ENCODE measurements around the gene CDH4. TPM values are rescaled to one million over a fixed set of nuclear protein-coding genes. Genes with fewer than 3 reads are reported as not detected.

Gene CDH4
- total RNA-seq, 1 donor from 2014 or later: not detected

DNA sequence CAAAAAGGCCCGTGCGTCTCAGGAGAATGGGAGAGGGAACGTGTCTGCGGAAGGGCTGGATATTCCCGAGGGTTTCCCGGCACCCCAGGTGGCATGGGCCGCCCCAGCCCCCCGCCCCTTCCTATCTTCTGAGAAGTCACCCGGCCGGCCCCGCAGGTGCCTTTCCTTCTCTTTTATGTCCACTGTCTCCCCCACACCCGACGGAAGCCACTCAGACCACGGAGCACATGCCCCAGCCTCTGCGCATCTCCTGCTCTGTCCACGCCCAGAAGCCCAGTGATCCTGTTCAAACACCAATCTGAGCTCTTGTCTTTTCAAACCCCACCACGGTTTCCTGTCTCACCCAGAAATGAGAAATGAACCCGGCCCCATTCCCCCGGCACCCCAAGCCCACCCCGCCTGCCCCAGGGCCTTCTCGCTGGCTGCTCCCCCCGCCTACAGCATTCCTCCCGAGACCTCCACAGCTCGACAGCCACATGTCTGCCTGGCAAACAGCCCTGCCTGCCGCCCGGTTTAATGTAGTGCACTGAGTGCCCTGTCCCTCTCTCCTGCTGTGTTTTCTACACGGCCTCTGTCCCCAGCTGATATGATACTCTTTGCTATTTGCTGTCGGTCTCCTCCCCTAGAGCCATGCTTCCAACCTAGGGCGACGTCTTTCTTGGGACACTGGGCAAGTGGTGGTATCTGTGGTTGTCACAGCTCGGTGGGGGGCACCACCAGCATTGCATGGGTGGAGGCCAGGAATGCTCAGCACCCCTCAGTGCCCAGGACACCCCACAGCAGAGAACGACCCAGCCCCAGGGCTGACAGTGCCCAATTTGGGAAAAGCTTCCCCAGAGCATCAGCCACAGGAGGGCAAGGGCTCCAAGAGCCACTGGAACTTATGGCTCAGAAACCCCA, 630.9 kb downstream of the CDH4 start:
- intact Hi-C loops (cut with DNase I): no loop called here

DNA sequence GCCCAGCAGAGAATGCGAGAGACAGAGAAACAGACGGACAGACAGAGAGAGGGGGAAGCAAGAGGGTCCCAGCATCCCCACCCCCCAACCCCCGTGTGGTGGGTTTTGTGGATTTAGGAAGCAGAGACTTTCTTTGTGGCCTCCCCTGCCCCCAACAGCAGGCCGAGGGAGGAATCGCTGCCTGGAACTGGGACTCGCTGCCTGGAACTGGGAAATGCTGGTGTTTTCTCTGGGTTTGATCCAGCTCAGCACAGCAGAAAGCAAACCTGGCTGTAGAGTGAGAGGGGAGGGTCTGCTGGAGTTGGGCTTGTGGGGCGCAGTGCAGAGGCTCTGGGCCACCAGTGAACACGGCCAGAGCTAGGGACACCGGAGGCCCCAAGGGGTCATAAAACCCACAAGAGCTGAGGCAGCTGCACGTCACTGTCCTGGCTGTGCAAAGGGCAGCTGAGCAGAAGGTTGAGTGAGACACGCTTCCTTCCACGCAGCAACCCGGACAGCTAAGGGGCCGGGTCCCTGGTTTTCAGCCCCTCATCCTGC, 631.9 kb downstream of the CDH4 start:
- intact Hi-C loops (cut with DNase I): no loop called here
- DNase-seq (ENCODE audit: low spot score): no peak

More for the DNA sequence above, 630.9 kb downstream of the CDH4 start:
- no peak for DNase-seq (ENCODE audit: low spot score)

DNA sequence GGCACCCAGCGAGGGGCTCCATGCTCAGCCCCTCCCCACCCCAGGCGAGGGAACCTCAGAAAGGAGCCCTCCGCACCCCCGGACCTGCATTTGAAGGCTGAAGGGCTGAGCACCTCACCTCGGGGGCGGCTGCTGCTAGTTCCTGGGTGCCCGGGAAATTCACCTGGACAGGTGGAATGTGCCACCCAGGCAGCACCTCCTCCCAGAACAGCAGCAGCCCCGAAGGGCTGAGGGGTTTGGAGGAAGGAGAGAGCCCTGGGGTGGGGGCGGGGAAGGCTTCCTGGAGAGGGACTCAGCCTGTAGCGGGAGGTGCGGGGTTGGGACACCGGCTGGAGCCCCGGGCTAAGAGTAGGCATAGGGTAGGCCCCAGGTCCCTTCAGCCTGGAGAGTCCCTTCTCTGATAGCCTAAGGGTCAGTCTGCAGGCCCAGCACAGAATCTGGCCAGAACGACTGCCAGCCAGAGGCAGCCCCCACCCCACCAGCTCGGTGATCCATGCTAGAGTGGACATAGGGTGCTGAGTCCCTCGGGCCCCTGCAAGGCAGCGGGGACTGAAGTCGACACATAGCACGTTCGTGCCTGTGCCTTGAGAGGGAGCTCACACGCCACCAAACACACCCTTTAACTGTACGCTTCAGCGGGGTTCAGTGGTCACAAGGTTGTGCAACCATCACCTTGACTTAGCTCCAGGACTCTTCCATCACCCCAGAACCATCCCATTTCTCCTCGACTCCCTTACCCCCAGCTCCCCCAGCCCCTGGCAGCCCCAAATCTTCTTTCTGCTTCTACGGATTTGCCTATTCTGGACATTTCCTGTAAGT, 632.7 kb downstream of the CDH4 start:
- intact Hi-C loops (cut with DNase I): loop anchor here (5.0 kb wide), 1 partner anchor 1672 kb away; no protein-coding TSS in a partner anchor
- no peak for DNase-seq (ENCODE audit: low spot score)

DNA sequence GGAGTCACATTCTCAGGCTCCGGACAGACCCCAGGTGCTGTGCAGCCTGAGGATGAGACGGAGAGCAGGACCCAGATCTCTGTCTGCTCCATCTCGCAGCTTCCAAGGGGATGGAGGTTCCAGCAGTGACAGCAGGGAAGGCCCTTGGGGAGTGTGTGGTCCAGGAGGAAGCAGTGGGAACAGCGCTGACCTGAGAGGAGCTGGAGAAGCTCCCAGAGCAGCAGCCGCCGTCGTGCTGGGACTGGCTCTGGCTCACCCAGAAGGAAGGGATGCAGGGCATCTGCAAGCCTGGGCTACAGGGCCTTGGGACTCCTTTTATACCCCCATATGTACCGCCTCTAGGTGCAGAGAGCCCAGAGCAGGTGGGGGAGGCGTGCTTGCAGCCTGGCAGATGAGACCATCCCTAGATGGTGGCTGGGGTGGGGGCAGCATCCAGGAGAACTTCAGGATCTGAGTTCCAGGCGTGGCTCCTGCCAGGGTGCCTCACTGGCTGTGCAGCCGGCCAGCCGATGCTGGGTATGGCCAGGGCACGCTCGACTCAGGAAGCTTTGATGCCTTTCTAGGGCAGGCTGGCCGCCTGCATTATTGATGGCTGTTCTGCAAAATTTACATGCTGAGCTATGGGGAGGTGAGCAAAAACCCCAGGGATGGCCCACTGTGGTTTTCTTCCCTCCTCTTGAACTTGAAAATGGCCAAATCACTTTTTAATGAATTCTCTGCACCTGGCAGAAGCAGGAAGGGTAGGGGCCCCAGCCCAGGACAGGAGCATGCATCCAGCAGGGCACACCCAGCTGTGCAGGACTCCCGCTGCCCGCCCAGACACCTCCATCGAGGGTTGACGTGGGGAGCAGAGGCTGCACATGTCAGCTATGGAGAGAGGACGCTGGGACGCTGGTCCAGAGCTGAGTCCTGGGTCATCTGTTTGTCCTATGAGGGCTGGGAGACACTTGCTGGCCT, 634.0 kb downstream of the CDH4 start:
- intact Hi-C loops (cut with DNase I): loop anchor here (5.0 kb wide), 1 partner anchor 1674 kb away; no protein-coding TSS in a partner anchor
- no peak for DNase-seq (ENCODE audit: low spot score)

DNA sequence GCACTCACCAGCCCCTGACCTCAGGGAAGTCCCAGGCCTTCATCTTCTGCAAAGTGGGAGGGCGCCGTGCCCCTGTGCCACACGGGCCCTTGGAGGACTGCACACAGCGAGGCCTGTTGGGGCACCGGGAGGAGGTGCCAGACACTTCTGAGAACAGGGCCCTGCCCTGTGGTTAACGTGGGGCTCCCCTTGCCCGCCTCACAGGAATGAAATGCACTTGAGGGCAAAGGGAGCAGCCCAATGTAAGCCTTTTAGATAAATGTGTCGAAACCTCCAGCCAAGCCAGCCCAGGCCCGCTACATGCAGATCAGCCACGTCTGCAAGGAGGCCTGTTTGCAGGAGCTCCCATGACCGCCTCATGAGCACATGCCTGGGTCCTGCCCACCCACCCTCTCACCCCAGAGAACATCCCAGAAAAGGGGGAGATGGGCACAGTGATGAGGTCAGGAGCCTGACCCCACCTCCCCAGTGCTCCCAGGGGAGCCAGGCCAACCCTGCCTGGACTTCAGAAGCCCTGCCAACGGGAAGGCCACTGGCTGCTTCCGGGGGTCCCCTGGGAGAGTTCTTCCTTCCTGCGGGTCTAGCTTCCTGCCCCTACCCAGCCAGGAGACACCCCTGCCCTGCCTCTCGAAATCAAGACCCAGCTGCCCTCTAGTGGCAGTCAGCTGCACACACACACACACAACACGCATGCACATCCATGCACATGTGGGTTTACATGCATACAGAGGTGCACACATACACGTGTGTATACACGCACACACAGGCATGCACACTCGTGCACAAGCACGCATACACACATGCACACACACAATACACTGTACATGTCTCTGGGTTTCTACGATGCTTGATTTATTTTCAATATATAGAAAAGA, 634.9 kb downstream of the CDH4 start:
- no peak for DNase-seq (ENCODE audit: low spot score)
- intact Hi-C loops (cut with DNase I): loop anchor here (5.0 kb wide), 1 partner anchor 1675 kb away; no protein-coding TSS in a partner anchor

DNA sequence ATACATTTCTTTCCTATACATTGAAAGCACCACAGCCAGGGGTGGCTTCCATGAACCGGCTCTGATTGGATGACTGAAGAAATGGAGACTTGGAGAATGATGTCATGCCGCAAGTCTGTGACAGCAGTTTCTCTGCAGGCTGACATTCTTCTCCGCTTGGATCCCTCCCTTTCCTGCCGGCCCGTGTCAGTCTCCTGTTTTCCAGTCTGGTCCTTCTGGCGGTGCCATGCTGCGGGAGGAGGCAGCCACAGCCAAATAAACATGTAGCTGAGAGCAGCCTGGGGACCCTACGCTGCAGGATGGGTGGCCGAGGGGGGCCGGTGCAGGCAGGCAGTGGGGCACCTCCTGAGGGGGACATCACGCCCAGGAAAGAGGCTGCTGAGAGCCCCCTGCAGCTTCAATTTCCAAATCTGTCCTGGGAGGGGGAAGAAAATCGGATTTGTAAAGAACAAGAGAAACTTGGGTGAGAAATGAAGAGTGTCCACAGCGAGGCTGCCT, 635.6 kb downstream of the CDH4 start:
- intact Hi-C loops (cut with DNase I): loop anchor here (5.0 kb wide), 1 partner anchor 1675 kb away; no protein-coding TSS in a partner anchor
- no peak for DNase-seq (ENCODE audit: low spot score)

DNA sequence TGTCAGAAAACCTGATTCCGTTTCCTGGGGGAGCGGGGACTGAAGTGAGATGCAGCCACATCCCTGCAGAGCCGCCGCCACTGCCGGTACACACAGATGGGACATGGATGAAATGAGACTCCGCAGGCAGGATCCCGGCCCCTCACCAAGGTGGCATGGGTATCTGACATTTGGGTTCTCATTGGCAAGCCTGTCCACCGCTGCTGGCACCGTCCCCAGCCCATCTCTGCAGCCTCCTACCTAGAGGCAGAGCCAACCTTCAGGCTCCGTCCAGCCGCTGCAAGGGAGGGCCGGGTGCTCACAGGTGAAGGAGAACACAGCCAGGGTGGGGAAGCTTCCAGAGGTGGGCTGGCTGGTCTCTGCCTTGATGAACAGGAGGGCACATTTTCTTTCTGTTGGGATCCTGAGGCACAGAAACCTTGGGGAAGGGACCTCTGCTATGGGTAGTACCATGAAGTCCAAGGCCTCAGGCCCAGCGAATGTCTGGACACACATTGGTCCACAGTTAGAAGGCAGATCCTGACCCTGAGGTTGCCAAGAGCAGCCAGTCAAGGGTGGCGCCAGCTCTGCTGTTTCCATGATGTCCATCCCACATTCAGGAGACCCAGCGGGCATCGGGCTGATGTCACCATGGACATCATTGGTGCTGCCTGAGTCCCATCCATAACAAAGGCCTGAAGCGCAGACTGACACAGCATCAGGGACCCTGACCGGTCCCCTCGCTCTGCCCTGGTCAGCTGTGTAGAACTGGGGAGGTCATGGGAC, 636.2 kb downstream of the CDH4 start:
- no peak for DNase-seq (ENCODE audit: low spot score)
- intact Hi-C loops (cut with DNase I): loop anchor here (5.0 kb wide), 1 partner anchor 1676 kb away; no protein-coding TSS in a partner anchor

DNA sequence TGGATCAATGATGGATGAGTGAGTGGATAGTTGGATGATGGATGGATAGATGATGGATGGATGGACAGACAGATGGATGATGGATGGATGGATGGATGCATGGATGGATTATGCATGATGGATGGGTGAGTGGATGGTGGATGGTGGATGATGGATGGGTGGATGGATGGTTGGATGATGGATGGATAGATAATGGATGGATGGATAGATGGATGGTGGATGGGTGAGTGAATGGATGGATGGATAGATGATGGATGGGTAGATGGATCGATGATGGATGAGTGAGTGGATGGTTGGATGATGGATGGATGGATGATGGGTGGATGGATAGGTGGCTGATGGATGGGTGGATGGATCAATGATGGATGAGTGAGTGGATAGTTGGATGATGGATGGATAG, 637.6 kb downstream of the CDH4 start:
- no peak for DNase-seq (ENCODE audit: low spot score)
- intact Hi-C loops (cut with DNase I): loop anchor here (5.0 kb wide), 1 partner anchor 1677 kb away; no protein-coding TSS in a partner anchor

DNA sequence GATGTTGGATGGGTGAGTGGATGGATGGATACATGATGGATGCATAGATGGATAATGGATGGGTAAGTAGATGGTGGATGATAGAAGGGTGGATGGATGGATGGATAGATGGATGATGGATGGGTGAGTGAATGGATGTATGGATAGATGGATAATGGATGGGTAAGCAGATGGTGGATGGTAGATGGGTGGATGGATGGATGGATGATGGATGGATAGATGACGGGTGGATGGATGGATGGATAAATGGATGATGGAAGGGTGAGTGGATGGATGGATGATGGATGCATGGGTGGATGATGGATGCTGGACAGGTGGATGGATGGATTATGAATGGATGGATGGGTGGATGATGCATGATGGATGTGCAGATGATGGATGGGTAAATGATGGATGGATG, 638.1 kb downstream of the CDH4 start:
- DNase-seq (ENCODE audit: low spot score): no peak
- intact Hi-C loops (cut with DNase I): no loop called here

DNA sequence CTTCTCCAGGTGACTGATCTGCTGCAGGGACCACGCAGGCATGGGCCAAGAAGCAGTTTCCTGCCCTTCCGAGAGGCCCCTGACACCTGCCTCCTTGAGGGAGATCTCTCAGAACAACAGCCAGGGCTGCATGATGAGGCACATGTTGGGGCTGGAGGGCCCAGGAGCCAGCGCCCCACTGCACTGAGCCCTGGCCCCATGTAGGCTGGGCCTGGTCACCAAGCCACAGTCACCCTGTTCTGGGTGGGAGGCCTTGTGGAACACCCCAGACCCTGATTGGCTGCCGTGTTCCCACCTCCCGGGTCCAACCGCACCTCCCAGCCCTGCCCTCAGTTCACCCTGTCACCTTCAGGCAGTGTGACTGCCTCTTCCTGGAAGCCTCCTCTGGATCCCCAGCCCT, 639.4 kb downstream of the CDH4 start:
- DNase-seq (ENCODE audit: low spot score): no peak
- intact Hi-C loops (cut with DNase I): no loop called here

DNA sequence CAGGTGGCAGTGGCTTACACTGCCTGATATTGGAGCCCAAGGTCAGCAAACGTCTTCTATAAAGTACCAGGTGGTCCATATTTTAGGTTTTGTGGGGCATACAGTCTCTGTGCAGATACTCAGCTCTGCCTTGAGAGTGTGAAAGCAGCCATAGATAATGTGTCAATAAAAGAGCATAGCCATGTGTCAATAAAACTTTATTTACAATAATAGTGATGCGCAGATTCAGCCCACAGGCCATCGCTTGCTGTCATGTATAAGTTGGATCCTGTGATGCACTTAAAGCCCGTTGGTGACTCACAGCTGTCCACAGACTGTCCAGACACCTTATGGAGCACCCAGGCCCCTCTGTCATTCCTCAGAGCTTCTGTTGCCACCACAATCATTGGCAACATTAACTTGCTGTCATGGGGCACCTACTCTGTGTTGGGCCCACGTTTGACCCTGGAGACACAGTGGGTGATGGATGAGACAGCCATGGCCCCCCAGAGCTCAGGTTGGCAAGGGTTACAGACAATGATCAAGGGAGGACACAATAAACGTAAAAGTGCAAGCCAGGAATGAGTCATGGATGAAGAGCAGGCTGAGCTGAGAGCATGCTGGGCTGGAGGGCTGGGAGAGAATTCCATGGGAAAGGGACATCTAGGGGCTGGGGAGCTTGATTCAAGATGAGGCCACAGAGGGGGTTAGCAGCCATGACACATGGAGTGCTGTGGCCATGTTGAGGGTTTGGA, 640.0 kb downstream of the CDH4 start:
- intact Hi-C loops (cut with DNase I): no loop called here
- no peak for DNase-seq (ENCODE audit: low spot score)

DNA sequence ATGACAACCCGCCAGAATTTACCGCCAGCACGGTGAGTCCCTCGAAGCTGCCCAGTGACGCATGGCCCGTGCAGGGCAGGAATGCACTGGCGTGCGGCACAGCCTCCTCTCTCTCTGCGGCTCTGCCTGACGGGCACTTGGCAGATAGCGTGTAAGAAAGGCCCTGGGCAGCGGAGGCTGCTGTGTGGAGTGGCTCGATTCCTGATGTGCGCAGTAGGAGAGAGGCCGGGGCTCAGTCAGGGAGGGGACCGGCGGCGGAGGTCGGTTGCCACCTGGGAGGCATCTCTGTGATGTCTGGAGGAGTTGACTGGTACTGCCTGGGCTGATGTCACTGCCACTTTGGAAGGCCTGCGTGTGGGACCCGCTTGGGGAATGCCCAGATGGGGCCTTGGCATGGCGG, 643.0 kb downstream of the CDH4 start:
- intact Hi-C loops (cut with DNase I): no loop called here
- DNase-seq (ENCODE audit: low spot score): no peak

DNA sequence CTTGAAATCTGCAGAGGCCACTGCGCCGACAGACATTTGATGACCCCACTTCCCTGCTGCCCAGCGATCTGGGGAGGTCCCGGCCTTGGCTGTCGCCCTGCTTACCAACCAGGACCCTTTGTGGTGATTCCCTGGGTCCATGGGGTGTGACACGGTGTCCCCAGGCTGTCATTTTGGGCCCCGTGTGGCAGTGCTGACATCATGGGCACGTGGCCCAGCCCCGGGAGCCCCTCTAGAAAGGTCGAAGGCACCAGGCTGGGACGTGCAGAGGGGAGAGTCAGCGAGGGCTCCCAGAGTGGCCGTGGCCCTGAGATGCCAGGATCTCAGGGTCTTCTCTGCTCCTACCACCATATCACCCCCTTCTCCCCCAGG, 643.6 kb downstream of the CDH4 start:
- intact Hi-C loops (cut with DNase I): no loop called here
- no peak for DNase-seq (ENCODE audit: low spot score)

DNA sequence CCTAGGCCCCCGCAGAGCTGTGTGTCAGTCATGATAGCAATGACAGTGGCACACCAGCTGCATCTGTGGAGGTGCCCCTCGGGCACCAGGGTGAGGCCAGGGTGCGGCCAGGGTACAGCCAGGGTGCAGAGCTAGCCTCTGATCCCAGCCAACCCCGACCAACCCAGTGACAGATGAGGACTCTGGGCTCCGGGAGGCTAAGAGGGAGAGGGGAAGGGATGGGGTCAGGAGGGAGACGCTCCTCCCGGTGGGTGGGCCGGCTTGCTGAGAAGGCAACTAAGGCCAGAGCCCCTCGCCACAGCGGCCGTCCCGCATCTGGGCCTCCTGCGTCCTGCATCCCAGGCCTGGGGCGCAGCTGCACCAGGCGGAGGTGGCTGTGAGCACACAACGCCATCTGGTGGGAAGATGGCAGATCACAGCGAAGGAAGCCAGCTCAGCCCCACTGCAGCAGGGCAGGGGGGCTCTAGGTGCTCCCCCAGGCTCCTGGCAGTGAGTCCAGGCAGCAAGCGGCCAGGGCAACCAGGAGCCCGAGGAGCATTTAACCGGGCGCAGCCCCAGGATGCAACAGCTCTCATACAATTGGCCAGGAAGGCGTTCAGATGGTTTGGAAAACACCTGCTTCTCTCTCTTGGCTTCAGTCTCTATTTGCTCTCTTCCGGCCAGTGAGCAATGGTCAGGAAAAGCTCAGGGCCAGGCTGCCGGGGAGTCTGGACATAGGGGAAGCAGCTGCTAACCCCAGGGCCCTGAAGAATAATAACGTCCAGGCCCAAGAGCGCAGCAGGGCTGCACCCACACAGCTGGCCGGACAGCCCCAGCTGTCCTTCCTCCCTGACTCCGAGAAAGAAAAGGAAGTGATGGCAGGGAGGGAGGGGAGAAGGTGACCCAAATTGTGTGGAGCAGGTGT, 644.2 kb downstream of the CDH4 start:
- intact Hi-C loops (cut with DNase I): no loop called here
- no peak for DNase-seq (ENCODE audit: low spot score)
